GM12878 (cell line): Measurements from ENCODE around the gene DMKN. TPM values are rescaled to one million over a fixed set of nuclear protein-coding genes. Genes with fewer than 3 reads are reported as not detected.

ENCODE experiments used
- ATAC-seq: fragments of 200-7000 bp; cut with Tn5 transposase; 3 replicates; pipeline ENCODE4 v1.9.1; 2020; ENCODE audit warnings: mild to moderate bottlenecking, moderate library complexity
- BruUV-seq: library from RNA; stranded (reverse); fragments of 400-500 nt; replicated peaks from 2 replicates; lab custom pipeline; 2021; lab: Mats Ljungman, UMichigan
- CTCF ChIA-PET: fragments of 300-600 bp; sonication (Branson Sonifier 250); formaldehyde crosslinking; extraction: SDS; loops from one replicate; lab custom pipeline; 2021; ENCODE audit warnings: inconsistent platforms; lab: Yijun Ruan, JAX
- POLR2A ChIA-PET: fragments of 350-600 bp; formaldehyde crosslinking; extraction: SDS; loops from one replicate; lab custom pipeline; 2021; ENCODE audit warnings: inconsistent platforms; lab: Charles Lee
- RAD21 ChIA-PET: fragments of 300-600 bp; sonication (Branson Sonifier 250); formaldehyde crosslinking; loops from one replicate; lab custom pipeline; 2023; ENCODE audit warnings: antibody characterized with exemption; ENCODE audit not compliant: unreplicated experiment; lab: Charles Lee
- SMC1A ChIA-PET: fragments of 300-600 bp; sonication (Branson Sonifier 250); formaldehyde crosslinking; loops from one replicate; lab custom pipeline; 2023; ENCODE audit not compliant: unreplicated experiment, uncharacterized antibody; lab: Charles Lee
- DNase-seq: peaks from one replicate; pipeline ENCODE4 v3.0.0-alpha.2; 2011; ENCODE audit warnings: low read depth, low spot score
- FAIRE-seq: peaks from 3 replicates; lab custom pipeline; 2011; peaks lifted over from hg19 to GRCh38; lab: Jason Lieb, UNC
- H2AFZ ChIP-seq: 2 replicates; pipeline ENCODE4 v1.6.0; 2011; ENCODE audit warnings: low read depth, low read length, control low read depth; ENCODE audit not compliant: control insufficient read depth
- H3K27ac ChIP-seq: 2 replicates; pipeline ENCODE4 v1.5.1; 2011; ENCODE audit warnings: control low read depth; ENCODE audit not compliant: control insufficient read depth, insufficient read depth
- H3K27me3 ChIP-seq, 2 experiments: replicated peaks in 1 of 2; 2 replicates each; pipeline versions ENCODE4 v1.6.0 to v1.6.1; 2011; ENCODE audit warnings: low read length in 1 of 2; ENCODE audit not compliant: control insufficient read depth in 2 of 2, insufficient read depth in 2 of 2
- H3K36me3 ChIP-seq, 2 experiments: 2 replicates each; pipeline ENCODE4 v1.5.1; 2011; ENCODE audit warnings: low read length in 1 of 2; ENCODE audit not compliant: control insufficient read depth in 2 of 2, insufficient read depth in 2 of 2
- H3K4me1 ChIP-seq: 2 replicates; pipeline ENCODE4 v1.6.1; 2011; ENCODE audit warnings: mild to moderate bottlenecking, low read length, moderate library complexity, mixed read lengths; ENCODE audit not compliant: control insufficient read depth, insufficient read depth
- H3K4me2 ChIP-seq: 2 replicates; pipeline ENCODE4 v1.6.0; 2011; ENCODE audit warnings: control low read depth; ENCODE audit not compliant: control insufficient read depth, insufficient read depth
- H3K4me3 ChIP-seq: fragments of 200-600 bp; sonication (generic); 2 replicates; pipeline ENCODE4 v1.5.1; 2016
- H3K79me2 ChIP-seq: 2 replicates; pipeline ENCODE4 v1.6.0; 2011; ENCODE audit warnings: low read length; ENCODE audit not compliant: control insufficient read depth, insufficient read depth
- H3K9ac ChIP-seq: 2 replicates; pipeline ENCODE4 v1.8.0; 2011; ENCODE audit warnings: low read length, control low read depth, mixed read lengths; ENCODE audit not compliant: control insufficient read depth, insufficient read depth
- H3K9me3 ChIP-seq: replicated peaks from 3 replicates; pipeline ENCODE4 v1.5.1; 2011; ENCODE audit warnings: mild to moderate bottlenecking, low read length; ENCODE audit not compliant: control insufficient read depth, insufficient read depth
- H4K20me1 ChIP-seq: 2 replicates; pipeline ENCODE4 v1.6.0; 2011; ENCODE audit not compliant: control insufficient read depth, insufficient read depth
- DPF2 ChIP-seq: fragments of 450-650 bp; IDR thresholded peaks from 2 replicates; pipeline ENCODE4 v1.6.1; 2017; ENCODE audit warnings: mild to moderate bottlenecking
- HDAC2 ChIP-seq: fragments of 200-600 bp; sonication (generic); IDR thresholded peaks from 2 replicates; pipeline ENCODE4 v1.6.1; 2017
- MAX ChIP-seq: IDR thresholded peaks from 2 replicates; pipeline ENCODE4 v1.6.1; 2012; ENCODE audit warnings: low read depth, low read length, improper control_type of control experiment
- MXI1 ChIP-seq: fragments of 150-350 bp; IDR thresholded peaks from 2 replicates; pipeline ENCODE4 v1.6.1; 2011; ENCODE audit warnings: low read depth, mild to moderate bottlenecking, inconsistent platforms, low read length, improper control_type of control experiment
- NFYB ChIP-seq: IDR thresholded peaks from 2 replicates; pipeline ENCODE4 v1.6.1; 2011; ENCODE audit warnings: low read depth, mild to moderate bottlenecking, low read length, improper control_type of control experiment, moderate library complexity; ENCODE audit not compliant: insufficient read depth
- RAD21 ChIP-seq: IDR thresholded peaks from 2 replicates; pipeline ENCODE4 v1.6.1; 2011; ENCODE audit warnings: mild to moderate bottlenecking, low read depth, low read length, moderate library complexity; ENCODE audit not compliant: insufficient read depth
- RBBP5 ChIP-seq: fragments of 200-600 bp; sonication (generic); conservative IDR thresholded peaks from 2 replicates; pipeline ENCODE4 v1.6.1; 2016
- RELA ChIP-seq: fragments of 450-650 bp; IDR thresholded peaks from 2 replicates; pipeline ENCODE4 v1.8.0; 2014; ENCODE audit warnings: borderline replicate concordance; ENCODE audit not compliant: partially characterized antibody
- TCF12 ChIP-seq: IDR thresholded peaks from 2 replicates; pipeline ENCODE4 v1.6.1; 2011; ENCODE audit warnings: low read depth, mild to moderate bottlenecking, low read length
- TCF3 ChIP-seq: IDR thresholded peaks from 2 replicates; pipeline ENCODE4 v1.6.1; 2012; ENCODE audit warnings: low read depth, mild to moderate bottlenecking, low read length, borderline replicate concordance; ENCODE audit not compliant: insufficient read depth
- ZBTB33 ChIP-seq: fragments of 450-650 bp; IDR thresholded peaks from 2 replicates; pipeline ENCODE4 v1.6.1; 2017; ENCODE audit warnings: mild to moderate bottlenecking
- ZNF217 ChIP-seq: fragments of 450-650 bp; IDR thresholded peaks from 2 replicates; pipeline ENCODE4 v1.6.1; 2017; ENCODE audit warnings: antibody characterized with exemption, mild to moderate bottlenecking
- ZNF384 ChIP-seq: IDR thresholded peaks from 2 replicates; pipeline ENCODE4 v1.6.1; 2012; ENCODE audit warnings: low read depth, mild to moderate bottlenecking, low read length, improper control_type of control experiment, borderline replicate concordance
- ZNF622 ChIP-seq: fragments of 450-650 bp; IDR thresholded peaks from 2 replicates; pipeline ENCODE4 v1.6.1; 2017; ENCODE audit warnings: mild to moderate bottlenecking, inconsistent platforms
- ZZZ3 ChIP-seq: IDR thresholded peaks from 2 replicates; pipeline ENCODE4 v1.6.1; 2011; ENCODE audit warnings: low read depth; ENCODE audit not compliant: control insufficient read depth, insufficient read length
- WGBS: methylation state at CpG from one replicate; pipeline ENCODE4 v1.1.6; 2016; ENCODE audit warnings: low lambda C conversion rate; ENCODE audit not compliant: insufficient replicate concordance, insufficient coverage; ENCODE audit errors: missing lambda C conversion rate; 5-methylcytosine and 5-hydroxymethylcytosine counted together
- in situ Hi-C: fragments of 300-500 bp; cut with MboI; formaldehyde crosslinking; loops from 9 replicates; pipeline ENCODE4 v1.14.3; 2018; ENCODE audit warnings: mixed read lengths
- intact Hi-C: fragments of 100-400 bp; cut with micrococcal nuclease; formaldehyde crosslinking; loops from one replicate; pipeline ENCODE4 v1.14.2; 2022; ENCODE audit not compliant: unreplicated experiment
- polyA plus RNA-seq, 11 experiments: library from polyadenylated mRNA; depleted of rRNA in 4 of 11; unstranded in 6 of 11; stranded (reverse) in 5 of 11; fragments of >200 nt; fragmentation: Nextera tagmentation in 4 of 11; fragmentation: Illumina TruSeq in 1 of 11; extraction: Ambion mirVana in 4 of 11; extraction: Trizol in 1 of 11; gene quantifications; 1 replicate in 1 of 11; 2 replicates in 10 of 11; pipeline versions ENCODE4 v1.2.1 to v1.2.3, GENCODE V29; 2011 to 2016; ENCODE audit warnings: inconsistent platforms in 2 of 11, missing spikeins in 2 of 11, low read depth in 1 of 11
- total RNA-seq, 4 experiments: library from RNA; depleted of rRNA in 3 of 4; stranded (reverse); fragments of >200 nt in 3 of 4; fragmentation: Illumina TruSeq in 1 of 4; extraction: Trizol in 1 of 4; gene quantifications; 2 replicates each; pipeline versions ENCODE4 v1.2.1 to v1.2.3, GENCODE V29; 2013 to 2021
- TF ChIP-seq, protein P1 (sequence below), 3 experiments: IDR thresholded peaks in 2 of 3; conservative IDR thresholded peaks in 1 of 3; 2 replicates each; pipeline ENCODE4 v1.5.1; 2011; ENCODE audit warnings: low read depth in 3 of 3, low read length in 3 of 3, mild to moderate bottlenecking in 3 of 3, control low read depth in 2 of 3, moderate library complexity in 2 of 3, inconsistent platforms in 1 of 3, mixed read lengths in 1 of 3; ENCODE audit not compliant: control insufficient read depth in 2 of 3, insufficient read depth in 1 of 3; ENCODE audit errors: extremely low read depth in 1 of 3
- TF ChIP-seq, protein P2 (sequence below): IDR thresholded peaks from 2 replicates; pipeline ENCODE4 v1.6.1; 2011; ENCODE audit warnings: borderline replicate concordance, low read depth, mild to moderate bottlenecking, moderate library complexity, mixed read lengths, low read length; ENCODE audit not compliant: insufficient read depth; ENCODE audit errors: extremely low read length
- TF ChIP-seq, protein P3 (sequence below): fragments of 450-650 bp; IDR thresholded peaks from 2 replicates; pipeline ENCODE4 v1.6.1; 2016; ENCODE audit warnings: mild to moderate bottlenecking

DMKN gene
- total and polyA plus RNA-seq, 10 of the 15 experiments (the other 5 are each of a cell fraction or from before 2014, with no cell fraction given): 36.4 to 114 (median 58.6) TPM

DNA sequence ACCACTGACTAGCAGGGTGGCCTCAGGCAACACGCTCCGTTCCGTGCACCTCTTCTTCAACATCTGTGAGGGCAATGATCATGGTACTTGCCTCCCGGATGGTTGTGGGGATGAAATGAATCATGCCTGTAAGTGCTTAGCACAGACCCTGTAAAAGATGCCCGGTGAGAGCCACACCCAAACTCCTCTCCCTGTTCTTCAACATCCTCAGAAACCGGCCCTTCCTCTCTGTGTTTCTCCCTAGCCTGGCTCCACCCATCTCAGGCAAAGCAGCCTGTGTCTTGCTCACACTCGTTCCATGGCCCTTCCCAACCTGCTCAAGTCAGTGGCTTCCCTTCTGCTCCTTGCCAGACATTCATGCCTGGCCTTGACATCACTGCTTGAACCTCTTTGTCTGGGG, 5.8 kb upstream of the DMKN start (continued):
- TF ChIP-seq ZBTB33 (no peak), TCF12 (no peak), TCF3 (no peak), RAD21 (no peak), MXI1 (no peak)
- TF ChIP-seq, all 136 proteins: peak for 0

- ATAC-seq (no peak), FAIRE-seq (no peak), DNase-seq (no peak)
- RAD21 ChIA-PET: no interaction called here
- no peaks in the 10 kb centered on the region for H3K36me3 ChIP-seq
- no peak overlapping the region for H2AFZ ChIP-seq
- H3K4me2 ChIP-seq: no peak overlapping the region
- intact Hi-C loops: no loop called here
- no peaks in the 10 kb centered on the region for H3K4me1 ChIP-seq
- BruUV-seq: no TSS peak
- no peaks in the 10 kb centered on the region for H3K9me3 ChIP-seq
- H3K9ac ChIP-seq: no peak overlapping the region
- CTCF ChIA-PET: no interaction called here
- no peaks in the 10 kb centered on the region for H4K20me1 ChIP-seq
- SMC1A ChIA-PET: no interaction called here
- no peak overlapping the region for H3K27ac ChIP-seq
- no peaks in the 10 kb centered on the region for H3K27me3 ChIP-seq
- H3K79me2 ChIP-seq: no peaks in the 10 kb centered on the region
- POLR2A ChIA-PET: no interaction called here
- H3K4me3 ChIP-seq: no peak overlapping the region
- in situ Hi-C loops: no loop called here
- WGBS: 49% methylated on average over 6 of the region's 6 CpGs
- TF ChIP-seq ZZZ3 (no peak), RELA (no peak), MAX (no peak), HDAC2 (no peak), RBBP5 (no peak), NFYB (no peak), ZNF217 (no peak), DPF2 (no peak), ZNF622 (no peak), ZNF384 (no peak)
- TF ChIP-seq, protein P1, sequence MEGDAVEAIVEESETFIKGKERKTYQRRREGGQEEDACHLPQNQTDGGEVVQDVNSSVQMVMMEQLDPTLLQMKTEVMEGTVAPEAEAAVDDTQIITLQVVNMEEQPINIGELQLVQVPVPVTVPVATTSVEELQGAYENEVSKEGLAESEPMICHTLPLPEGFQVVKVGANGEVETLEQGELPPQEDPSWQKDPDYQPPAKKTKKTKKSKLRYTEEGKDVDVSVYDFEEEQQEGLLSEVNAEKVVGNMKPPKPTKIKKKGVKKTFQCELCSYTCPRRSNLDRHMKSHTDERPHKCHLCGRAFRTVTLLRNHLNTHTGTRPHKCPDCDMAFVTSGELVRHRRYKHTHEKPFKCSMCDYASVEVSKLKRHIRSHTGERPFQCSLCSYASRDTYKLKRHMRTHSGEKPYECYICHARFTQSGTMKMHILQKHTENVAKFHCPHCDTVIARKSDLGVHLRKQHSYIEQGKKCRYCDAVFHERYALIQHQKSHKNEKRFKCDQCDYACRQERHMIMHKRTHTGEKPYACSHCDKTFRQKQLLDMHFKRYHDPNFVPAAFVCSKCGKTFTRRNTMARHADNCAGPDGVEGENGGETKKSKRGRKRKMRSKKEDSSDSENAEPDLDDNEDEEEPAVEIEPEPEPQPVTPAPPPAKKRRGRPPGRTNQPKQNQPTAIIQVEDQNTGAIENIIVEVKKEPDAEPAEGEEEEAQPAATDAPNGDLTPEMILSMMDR (IDR thresholded peaks at IDR 0.05 in 2 of 3, conservative IDR thresholded peaks at IDR 0.05 in 1 of 3; ENCODE audit: control insufficient read depth in 2 of 3, extremely low read depth in 1 of 3, insufficient read depth in 1 of 3, low read depth in 3 of 3, low read length in 3 of 3): no peak
- TF ChIP-seq, protein P2, sequence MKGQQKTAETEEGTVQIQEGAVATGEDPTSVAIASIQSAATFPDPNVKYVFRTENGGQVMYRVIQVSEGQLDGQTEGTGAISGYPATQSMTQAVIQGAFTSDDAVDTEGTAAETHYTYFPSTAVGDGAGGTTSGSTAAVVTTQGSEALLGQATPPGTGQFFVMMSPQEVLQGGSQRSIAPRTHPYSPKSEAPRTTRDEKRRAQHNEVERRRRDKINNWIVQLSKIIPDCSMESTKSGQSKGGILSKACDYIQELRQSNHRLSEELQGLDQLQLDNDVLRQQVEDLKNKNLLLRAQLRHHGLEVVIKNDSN: no peak
- TF ChIP-seq, protein P3, sequence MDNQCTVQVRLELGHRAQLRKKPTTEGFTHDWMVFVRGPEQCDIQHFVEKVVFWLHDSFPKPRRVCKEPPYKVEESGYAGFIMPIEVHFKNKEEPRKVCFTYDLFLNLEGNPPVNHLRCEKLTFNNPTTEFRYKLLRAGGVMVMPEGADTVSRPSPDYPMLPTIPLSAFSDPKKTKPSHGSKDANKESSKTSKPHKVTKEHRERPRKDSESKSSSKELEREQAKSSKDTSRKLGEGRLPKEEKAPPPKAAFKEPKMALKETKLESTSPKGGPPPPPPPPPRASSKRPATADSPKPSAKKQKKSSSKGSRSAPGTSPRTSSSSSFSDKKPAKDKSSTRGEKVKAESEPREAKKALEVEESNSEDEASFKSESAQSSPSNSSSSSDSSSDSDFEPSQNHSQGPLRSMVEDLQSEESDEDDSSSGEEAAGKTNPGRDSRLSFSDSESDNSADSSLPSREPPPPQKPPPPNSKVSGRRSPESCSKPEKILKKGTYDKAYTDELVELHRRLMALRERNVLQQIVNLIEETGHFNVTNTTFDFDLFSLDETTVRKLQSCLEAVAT: no peak
Measured at GRCh38 chr19:35518313-35518712, 4.9 kb upstream of the DMKN start.
